HAP-1 (cell line): ENCODE data around the gene TBC1D13.
A peak's percentile ranks its signal among the peaks of the same experiment; 100 is the strongest.

Source experiments
- DNase-seq, 2 experiments: peaks; one replicate each; pipeline ENCODE4 v3.0.0-alpha.2; 2016 to 2020; ENCODE audit warnings: low spot score in 2 of 2
- H3K27me3 ChIP-seq: fragments of 250-450 bp; sonication (Bioruptor Pico); 2 replicates; pipeline ENCODE4 v1.5.1; 2020; ENCODE audit warnings: low read depth, mild to moderate bottlenecking, moderate library complexity
- H3K36me3 ChIP-seq: fragments of 250-450 bp; sonication (Bioruptor Pico); replicated peaks from 2 replicates; pipeline ENCODE4 v1.5.1; 2020; ENCODE audit warnings: mild to moderate bottlenecking
- H3K4me1 ChIP-seq: fragments of 250-450 bp; sonication (Bioruptor Pico); 2 replicates; pipeline ENCODE4 v1.5.1; 2020; ENCODE audit warnings: mild to moderate bottlenecking
- H3K4me3 ChIP-seq: fragments of 250-450 bp; sonication (Bioruptor Pico); 2 replicates; pipeline ENCODE4 v1.5.1; 2020; ENCODE audit warnings: mild to moderate bottlenecking, moderate library complexity
- H3K9me3 ChIP-seq: fragments of 250-450 bp; sonication (Bioruptor Pico); 2 replicates; pipeline ENCODE4 v1.5.1; 2020; ENCODE audit warnings: mild to moderate bottlenecking, moderate library complexity
- in situ Hi-C: fragments of 300-500 bp; cut with MboI; formaldehyde crosslinking; loops from 3 replicates; pipeline ENCODE4 v1.14.3; 2020; ENCODE audit warnings: low sequenced_read_pairs, inconsistent platforms, mixed read lengths

Gene TBC1D13

DNA sequence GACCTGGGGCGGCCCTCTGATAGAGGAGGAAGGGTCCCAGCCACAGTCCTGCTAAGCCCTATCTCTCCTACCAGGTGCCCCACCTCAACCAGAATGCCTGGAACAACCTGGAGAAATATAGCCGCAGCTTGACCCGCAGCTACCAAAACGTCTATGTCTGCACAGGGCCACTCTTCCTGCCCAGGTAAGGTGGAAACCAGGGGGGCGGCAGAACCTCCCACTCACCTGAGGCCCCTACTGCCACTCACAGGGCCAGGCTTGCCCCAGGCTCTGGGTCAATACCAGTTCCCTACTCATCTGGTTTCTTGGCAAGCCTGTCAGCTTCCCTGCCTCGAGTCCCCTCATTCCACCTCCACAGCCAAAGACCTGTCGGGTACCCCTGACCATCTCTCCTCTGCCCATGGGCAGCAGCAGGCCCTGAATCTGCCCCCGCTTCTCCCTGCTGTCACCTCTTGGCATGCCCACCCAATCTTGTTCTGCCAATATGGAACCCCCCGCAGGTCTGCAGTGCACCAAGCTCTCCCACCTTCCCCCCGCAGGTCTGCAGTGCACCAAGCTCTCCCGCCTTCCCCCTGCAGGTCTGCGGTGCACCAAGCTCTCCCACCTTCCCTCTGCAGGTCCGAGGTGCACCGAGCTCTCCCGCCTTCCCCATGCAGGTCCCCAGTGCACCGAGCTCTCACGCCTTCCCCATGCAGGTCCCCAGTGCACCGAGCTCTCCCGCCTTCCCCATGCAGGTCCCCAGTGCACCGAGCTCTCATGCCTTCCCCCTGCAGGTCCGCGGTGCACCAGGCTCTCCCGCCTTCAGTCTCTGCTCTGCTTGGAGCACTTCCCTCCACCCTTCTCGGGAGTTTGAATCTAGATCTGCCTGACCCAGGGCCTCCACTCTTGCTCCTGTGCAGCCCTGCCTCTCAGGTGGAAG is 33.9 kb downstream of the TBC1D13 start:
- no peak for DNase-seq
- Histone ChIP-seq H3K9me3 (no peaks in the 10 kb centered on the region), H3K4me3 (no peak overlapping the region), H3K36me3 (peaks cover 44% of the 10 kb centered on the region), H3K27me3 (no peaks in the 10 kb centered on the region), H3K4me1 (peaks cover 10% of the 10 kb centered on the region)
- in situ Hi-C loops: no loop called here

DNA sequence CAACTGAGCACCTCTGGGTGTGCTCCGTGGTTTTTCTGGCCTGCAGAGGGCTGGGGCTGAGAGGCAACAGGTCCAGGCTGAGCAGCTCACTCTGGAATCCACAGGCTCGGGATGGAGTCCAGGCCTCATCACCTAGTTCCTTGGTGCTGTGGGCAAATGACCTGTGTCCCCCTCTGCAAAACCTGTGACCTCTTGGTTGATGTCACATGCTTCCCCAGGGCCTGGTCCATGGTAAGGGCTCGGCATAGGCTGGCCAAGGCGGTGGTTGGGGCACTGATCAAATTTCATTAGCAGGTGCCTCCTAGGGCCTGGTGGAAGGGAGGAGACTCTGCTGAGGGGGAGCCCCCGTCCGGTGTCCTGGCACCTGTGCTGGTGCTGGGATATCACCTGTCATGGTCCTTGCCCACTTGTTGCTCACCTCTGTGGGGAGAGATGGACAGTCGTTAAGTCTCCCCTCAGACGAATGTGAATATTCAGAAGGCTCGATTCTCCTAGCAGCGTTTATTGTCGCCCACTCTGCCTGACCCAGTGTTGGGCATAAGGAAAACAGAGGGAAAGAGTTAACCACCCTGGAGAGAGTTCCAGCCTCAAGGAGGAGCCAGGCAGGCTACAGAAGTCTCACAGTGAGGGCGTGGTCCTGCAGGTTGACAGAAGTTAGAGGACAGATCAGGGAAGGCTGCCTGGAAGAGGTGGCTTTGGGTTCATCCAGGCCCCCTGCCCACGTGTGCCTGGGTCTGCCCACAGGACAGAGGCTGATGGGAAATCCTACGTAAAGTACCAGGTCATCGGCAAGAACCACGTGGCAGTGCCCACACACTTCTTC is 34.7 kb downstream of the TBC1D13 start:
- Histone ChIP-seq H3K27me3 (no peaks in the 10 kb centered on the region), H3K4me3 (no peak overlapping the region), H3K36me3 (peaks cover 53% of the 10 kb centered on the region), H3K4me1 (peaks cover 10% of the 10 kb centered on the region), H3K9me3 (no peaks in the 10 kb centered on the region)
- no peak for DNase-seq
- in situ Hi-C loops: no loop called here

DNA sequence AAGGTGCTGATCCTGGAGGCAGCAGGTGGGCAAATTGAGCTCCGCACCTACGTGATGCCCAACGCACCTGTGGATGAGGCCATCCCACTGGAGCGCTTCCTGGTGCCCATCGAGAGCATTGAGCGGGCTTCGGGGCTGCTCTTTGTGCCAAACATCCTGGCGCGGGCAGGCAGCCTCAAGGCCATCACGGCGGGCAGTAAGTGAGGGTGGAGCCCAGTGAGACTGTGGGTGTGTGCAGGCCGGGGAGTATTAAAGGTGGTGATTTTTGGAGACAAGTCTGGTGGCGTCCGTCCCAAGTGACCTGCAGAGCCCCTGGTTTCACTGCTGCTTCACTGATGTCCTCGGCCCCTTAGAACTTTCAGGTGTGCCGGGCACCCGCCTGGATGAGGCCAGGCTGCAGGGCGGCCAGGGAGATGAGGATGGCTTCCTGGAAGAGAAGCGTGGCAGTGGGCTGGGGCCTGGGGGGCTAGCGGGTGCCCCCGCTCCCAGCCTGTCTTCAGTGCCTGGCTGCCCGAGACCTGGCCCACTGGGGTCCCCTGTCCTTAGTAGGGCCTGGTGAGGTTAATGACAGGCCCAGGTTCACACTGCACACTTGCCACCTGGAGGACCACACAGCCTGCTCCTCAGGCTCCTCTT is 35.5 kb downstream of the TBC1D13 start:
- Histone ChIP-seq H3K27me3 (no peaks in the 10 kb centered on the region), H3K4me1 (peaks cover 10% of the 10 kb centered on the region), H3K4me3 (no peak overlapping the region), H3K36me3 (peaks cover 60% of the 10 kb centered on the region), H3K9me3 (no peaks in the 10 kb centered on the region)
- no peak for DNase-seq
- in situ Hi-C loops: no loop called here

DNA sequence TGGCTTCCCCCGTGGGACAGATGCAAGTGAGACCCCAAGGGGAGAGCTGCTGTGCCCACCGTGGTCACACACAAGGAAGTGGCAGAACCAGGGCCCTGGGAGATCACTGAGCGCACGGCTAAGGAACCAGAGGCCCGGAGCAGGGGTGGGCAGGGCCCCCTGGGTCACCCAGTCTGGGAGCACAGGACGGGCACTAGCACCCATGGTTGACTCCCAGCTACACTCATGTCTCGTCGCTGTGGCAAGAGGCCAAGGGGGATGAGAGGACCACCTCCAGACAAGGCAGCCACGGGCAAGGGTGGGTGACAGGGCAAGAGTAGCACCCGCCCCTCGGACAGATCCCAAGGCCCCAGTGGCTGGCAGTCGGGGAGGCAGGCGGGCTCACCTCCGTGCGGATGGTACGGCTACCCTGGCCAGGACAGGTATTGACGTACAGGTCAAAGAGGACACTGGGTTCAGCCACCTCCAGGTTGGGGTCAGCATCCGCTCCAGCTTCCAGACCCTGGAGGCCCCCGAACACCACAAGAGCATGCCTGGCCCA is 36.4 kb downstream of the TBC1D13 start:
- no peaks in the 10 kb centered on the region for H3K9me3 ChIP-seq
- H3K4me1 ChIP-seq: peaks cover 5% of the 10 kb centered on the region
- in situ Hi-C loops: no loop called here
- H3K4me3 ChIP-seq: no peak overlapping the region
- H3K36me3 ChIP-seq: peaks cover 66% of the 10 kb centered on the region
- DNase-seq: no peak
- no peaks in the 10 kb centered on the region for H3K27me3 ChIP-seq

DNA sequence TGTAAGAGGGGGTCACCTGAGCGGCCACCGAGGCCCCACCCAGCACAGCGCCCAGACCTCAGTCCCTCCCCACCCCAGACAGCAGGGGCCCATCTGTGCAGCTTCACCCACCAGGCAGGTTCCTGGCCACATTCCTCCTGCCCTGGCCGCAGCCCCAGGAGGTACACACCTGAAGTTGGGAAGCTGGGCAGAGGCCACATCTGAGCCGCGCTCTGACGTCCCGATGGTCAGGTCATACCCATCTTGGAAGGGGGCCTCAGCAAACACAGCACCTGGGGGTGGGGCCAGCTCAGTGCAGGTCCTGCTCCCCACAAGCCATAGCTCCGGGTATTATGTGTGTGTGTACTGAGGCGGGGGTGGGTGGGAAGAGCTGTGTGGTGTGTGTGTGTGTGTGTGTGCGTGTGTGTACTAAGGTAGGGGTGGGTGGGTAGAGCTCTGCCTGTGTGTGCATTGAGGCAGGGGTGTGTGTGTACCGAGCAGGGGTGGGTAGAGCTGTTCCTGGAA is 36.9 kb downstream of the TBC1D13 start:
- peaks cover 5% of the 10 kb centered on the region for H3K4me1 ChIP-seq
- H3K27me3 ChIP-seq: no peaks in the 10 kb centered on the region
- no peaks in the 10 kb centered on the region for H3K9me3 ChIP-seq
- H3K4me3 ChIP-seq: no peak overlapping the region
- peaks cover 66% of the 10 kb centered on the region for H3K36me3 ChIP-seq
- in situ Hi-C loops: no loop called here
- DNase-seq: no peak

DNA sequence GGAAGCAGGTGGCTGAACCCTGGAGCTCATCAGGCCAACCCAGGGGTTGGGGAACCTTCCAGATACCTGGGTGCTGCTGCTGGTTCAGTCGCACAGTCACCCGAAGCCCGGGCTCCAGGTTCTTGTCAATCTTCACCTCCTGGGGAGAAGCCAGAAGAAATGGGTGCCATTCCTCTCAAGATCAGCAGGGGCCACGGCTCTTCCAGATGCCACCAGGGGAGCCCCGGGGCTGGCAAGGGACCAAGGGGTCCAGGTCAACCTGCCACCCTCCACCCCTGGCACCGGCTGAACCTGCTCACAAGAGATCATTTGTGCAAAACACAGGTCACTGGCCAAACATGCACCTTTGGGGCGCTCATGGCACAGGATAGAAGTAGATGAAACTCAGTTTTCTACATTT is 37.9 kb downstream of the TBC1D13 start:
- in situ Hi-C loops: no loop called here
- H3K27me3 ChIP-seq: no peaks in the 10 kb centered on the region
- peaks cover 1% of the 10 kb centered on the region for H3K4me1 ChIP-seq
- H3K4me3 ChIP-seq: no peak overlapping the region
- H3K9me3 ChIP-seq: no peaks in the 10 kb centered on the region
- DNase-seq: no peak
- peaks cover 66% of the 10 kb centered on the region for H3K36me3 ChIP-seq

DNA sequence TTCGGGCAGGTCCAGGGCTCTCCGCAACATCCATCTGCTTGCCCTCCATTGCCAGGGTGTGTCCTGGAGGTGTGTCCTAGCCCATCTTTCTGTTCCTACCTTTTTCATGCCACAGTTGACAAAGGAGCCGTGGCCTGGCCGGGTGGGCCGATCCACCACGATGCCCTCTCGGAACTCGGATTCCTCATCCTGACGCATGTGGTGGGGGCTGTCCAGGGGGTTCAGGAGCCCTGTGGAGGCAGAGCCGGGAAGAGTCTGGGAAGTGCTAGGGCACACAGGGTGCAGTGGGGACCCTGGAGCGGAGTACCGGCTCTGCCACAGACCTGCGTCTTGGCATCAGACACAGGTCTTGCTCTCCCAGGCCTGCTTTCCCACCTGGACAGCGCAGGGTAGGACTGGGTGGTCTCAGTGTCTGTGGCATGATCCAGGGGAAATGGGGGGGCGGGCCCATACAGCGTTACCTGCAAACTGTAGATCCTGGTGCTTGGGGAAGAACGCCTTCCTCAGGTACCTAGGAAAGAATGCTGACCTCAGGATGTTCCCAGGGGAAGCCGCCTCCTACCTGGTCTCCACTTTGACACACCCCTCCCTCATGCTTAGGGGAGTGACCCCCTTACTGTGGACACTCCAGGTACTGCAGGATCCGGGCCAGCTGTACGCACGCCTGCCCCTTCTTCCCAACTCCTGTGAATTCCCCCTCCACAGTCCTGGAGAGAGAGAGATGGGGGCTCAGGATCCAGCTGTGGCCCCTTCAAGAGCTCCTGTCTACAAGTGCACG is 39.1 kb downstream of the TBC1D13 start:
- H3K9me3 ChIP-seq: no peaks in the 10 kb centered on the region
- H3K4me1 ChIP-seq: peaks cover 4% of the 10 kb centered on the region; the same call in 1 of the 2 replicates
- H3K4me3 ChIP-seq: no peak overlapping the region
- in situ Hi-C loops: no loop called here
- no peaks in the 10 kb centered on the region for H3K27me3 ChIP-seq
- DNase-seq: no peak
- peaks cover 66% of the 10 kb centered on the region for H3K36me3 ChIP-seq

DNA sequence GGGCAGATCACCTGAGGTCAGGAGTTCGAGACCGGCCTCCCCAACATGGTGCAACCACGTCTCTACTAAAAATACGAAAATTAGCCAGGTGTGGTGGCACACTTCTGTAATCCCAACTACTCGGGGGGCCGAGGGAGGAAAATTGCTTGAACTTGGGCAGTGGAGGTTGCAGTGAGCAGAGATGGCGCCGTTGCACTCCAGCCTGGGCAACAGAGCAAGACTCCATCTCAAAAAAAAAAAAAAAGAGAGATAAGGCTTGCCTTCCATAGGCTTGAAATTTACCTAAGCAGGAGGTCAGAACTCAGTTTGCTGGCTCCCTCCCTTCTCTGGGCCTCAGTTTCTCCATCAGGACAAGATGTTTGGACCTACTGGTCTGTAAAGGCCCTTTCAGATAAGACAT is 41.2 kb downstream of the TBC1D13 start:
- Histone ChIP-seq H3K36me3 (peaks cover 47% of the 10 kb centered on the region), H3K9me3 (no peaks in the 10 kb centered on the region), H3K4me3 (peak overlapping the region; percentile 95), H3K27me3 (no peaks in the 10 kb centered on the region), H3K4me1 (peaks cover 4% of the 10 kb centered on the region; the same call in 1 of the 2 replicates)
- in situ Hi-C loops: no loop called here
- no peak for DNase-seq

DNA sequence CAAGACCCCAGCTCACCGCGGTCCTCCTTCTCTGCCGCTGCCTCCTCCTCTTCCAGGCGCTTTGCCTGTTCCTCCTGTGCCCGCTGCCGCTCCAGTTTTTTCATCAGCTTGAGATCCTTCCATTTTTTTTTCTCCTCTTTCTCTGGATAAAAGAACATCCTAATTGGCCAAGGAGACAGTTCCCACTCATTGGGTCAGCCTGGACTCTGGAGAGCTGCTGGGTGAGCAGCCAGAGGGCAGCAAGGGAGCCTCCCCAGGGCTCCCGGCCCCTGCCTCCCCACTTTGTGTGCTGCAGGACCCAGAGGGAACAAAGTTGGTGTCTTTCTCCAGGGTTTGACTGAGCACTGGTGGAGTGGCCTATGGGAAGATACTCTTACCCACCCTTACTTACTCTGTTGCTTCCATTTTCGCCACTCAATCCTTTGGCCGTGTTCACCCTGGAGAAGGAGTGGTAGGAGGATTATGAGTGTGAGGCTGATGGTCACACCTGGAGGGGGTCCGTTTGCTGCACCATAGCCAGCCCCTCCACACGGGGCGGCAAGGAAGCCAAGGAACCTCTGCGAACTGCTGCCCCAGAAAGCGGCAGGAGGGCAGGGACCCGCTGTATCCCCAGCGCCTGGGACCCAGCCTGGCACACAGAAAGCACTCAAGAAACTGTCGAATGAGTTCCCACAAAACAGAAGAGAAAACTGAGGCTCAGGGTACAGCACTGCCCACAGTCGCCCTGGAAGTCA is 41.8 kb downstream of the TBC1D13 start:
- peaks cover 41% of the 10 kb centered on the region for H3K36me3 ChIP-seq
- H3K4me3 ChIP-seq: peak overlapping the region; percentile 95
- H3K9me3 ChIP-seq: no peaks in the 10 kb centered on the region
- H3K27me3 ChIP-seq: no peaks in the 10 kb centered on the region
- in situ Hi-C loops: no loop called here
- H3K4me1 ChIP-seq: peaks cover 4% of the 10 kb centered on the region; the same call in 1 of the 2 replicates
- DNase-seq: no peak

DNA sequence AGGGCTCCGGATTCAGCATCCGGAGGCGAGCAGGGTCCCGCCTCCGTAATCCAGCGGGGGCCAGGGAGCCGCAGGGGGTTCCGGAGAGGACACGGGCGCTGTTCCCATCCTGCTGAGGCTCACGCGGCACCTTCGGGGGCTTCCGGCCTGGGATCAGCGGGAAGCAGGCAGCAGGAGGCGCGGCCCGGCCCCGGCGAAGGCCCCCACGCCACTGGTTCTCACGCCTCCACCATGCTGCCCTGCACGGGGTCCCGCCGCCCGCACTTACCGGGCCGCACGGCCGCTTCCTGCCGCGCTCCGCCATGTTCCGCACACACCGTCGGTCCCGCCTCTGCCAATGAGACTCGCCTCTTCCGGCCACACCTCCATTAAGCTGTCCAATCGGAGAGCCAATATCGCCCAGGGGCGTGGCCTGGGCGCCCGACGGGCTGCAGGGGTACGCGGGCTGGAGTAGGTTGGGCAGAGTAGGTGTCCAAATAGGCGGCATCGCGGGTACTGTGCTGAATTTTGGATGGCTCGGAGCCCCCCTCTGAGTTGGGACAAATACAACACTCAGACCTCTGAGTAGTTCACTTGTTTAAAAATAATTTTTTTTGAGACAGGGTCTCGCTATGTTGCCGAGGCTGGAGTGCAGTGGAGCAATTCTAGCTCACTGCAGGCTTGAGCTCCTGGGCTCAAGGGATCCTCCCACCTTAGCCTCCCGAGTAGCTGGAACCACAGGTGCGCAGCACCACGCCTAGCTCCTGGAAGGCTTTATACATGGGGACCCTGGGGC is 42.6 kb downstream of the TBC1D13 start, which contains the start of gene SPOUT1:
Gene SPOUT1, minus strand, starts transcription at position 318 of the 775 bp plus-strand sequence. Its CDS starts 14 bp downstream, at position 304.
- H3K4me3 ChIP-seq: peak within 1 kb of the TSS; percentile 95
- in situ Hi-C loops: no loop called here
- peaks cover 34% of the 10 kb centered on the region for H3K36me3 ChIP-seq
- H3K27me3 ChIP-seq: no peaks in the 10 kb centered on the region
- peaks cover 4% of the 10 kb centered on the region; the same call in 1 of the 2 replicates for H3K4me1 ChIP-seq
- H3K9me3 ChIP-seq: no peaks in the 10 kb centered on the region
- DNase-seq: peak; percentile 91 to 97

DNA sequence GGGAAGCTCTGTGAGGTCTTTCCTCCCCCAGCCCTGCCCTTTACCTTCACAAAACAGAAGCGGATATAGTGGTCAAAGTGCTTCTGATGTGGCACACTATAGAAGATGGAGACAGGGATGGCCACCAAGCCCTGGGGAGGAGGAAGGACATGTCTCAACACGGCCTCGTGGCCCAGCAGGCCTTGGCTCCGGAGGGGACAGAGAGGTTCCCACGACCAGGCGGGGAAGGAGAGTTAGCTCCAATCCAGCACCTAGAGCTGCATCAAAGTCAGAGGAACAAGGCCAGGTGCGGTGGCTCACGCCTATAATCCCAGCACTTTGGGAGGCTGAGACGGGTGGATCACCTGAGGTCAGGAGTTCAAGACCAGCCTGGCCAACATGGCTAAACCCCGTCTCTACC is 46.6 kb downstream of the TBC1D13 start:
- no peak for DNase-seq
- Histone ChIP-seq H3K4me3 (no peak overlapping the region), H3K36me3 (no peaks in the 10 kb centered on the region; the same call in none of the 2 replicates), H3K4me1 (peaks cover 4% of the 10 kb centered on the region; the same call in 1 of the 2 replicates), H3K27me3 (no peaks in the 10 kb centered on the region), H3K9me3 (no peaks in the 10 kb centered on the region)
- in situ Hi-C loops: no loop called here
